ENCODE measurements around the gene LRRC2. TPM values are rescaled to one million over a fixed set of nuclear protein-coding genes. Genes with fewer than 3 reads are reported as not detected.
"Not testable (repeated sequence)": the region's sequence is repeated elsewhere in the genome, so short reads cannot be mapped to it uniquely, and the experiment has no call there.

The LRRC2 gene
- total RNA-seq, 4 donors from 2014 or later: 0.35 to 23.9 (median 1.3) TPM

GRCh38 chr3:46524008-46524407 is 42.1 kb downstream of the LRRC2 start:
- H3K27ac ChIP-seq: no peak overlapping the region
- no peak for DNase-seq

GRCh38 chr3:46523556-46523955 is 42.5 kb downstream of the LRRC2 start:
- Histone ChIP-seq H3K27me3 (no peaks in the 10 kb centered on the region), H3K4me3 (no peak overlapping the region), H3K36me3 (no peaks in the 10 kb centered on the region), H3K9me3 (no peaks in the 10 kb centered on the region), H3K4me1 (no peaks in the 10 kb centered on the region), H3K27ac (no peak overlapping the region)
- no peak for TF ChIP-seq POLR2A (IDR thresholded peaks at IDR 0.05)
- TF ChIP-seq CTCF (IDR thresholded peaks at IDR 0.05): no peak
- no peak for DNase-seq

More at GRCh38 chr3:46524008-46524407, 42.1 kb downstream of the LRRC2 start:
- no peaks in the 10 kb centered on the region for H3K9me3 ChIP-seq
- H3K27me3 ChIP-seq: no peaks in the 10 kb centered on the region
- H3K4me3 ChIP-seq: no peak overlapping the region
- H3K36me3 ChIP-seq: no peaks in the 10 kb centered on the region
- no peaks in the 10 kb centered on the region for H3K4me1 ChIP-seq
- TF ChIP-seq POLR2A (IDR thresholded peaks at IDR 0.05) (no peak), CTCF (IDR thresholded peaks at IDR 0.05) (no peak)

GRCh38 chr3:46522201-46522600 is 43.9 kb downstream of the LRRC2 start:
- not testable (repeated sequence) for H3K4me1 ChIP-seq, H3K9me3 ChIP-seq, H3K36me3 ChIP-seq, H3K4me3 ChIP-seq, DNase-seq, H3K27me3 ChIP-seq, H3K27ac ChIP-seq

GRCh38 chr3:46521096-46521495 is 45.0 kb downstream of the LRRC2 start:
- DNase-seq: no peak
- no peak overlapping the region for H3K27ac ChIP-seq
- H3K9me3 ChIP-seq: no peaks in the 10 kb centered on the region
- H3K27me3 ChIP-seq: no peaks in the 10 kb centered on the region
- no peaks in the 10 kb centered on the region for H3K36me3 ChIP-seq
- no peak overlapping the region for H3K4me3 ChIP-seq
- no peaks in the 10 kb centered on the region for H3K4me1 ChIP-seq
- TF ChIP-seq POLR2A (IDR thresholded peaks at IDR 0.05) (no peak), CTCF (IDR thresholded peaks at IDR 0.05) (no peak)

GRCh38 chr3:46520531-46520930 is 45.6 kb downstream of the LRRC2 start:
- Histone ChIP-seq H3K36me3 (no peaks in the 10 kb centered on the region), H3K4me3 (no peak overlapping the region), H3K27me3 (no peaks in the 10 kb centered on the region), H3K4me1 (no peaks in the 10 kb centered on the region), H3K9me3 (no peaks in the 10 kb centered on the region), H3K27ac (no peak overlapping the region)
- no peak for DNase-seq
- no peak for TF ChIP-seq POLR2A (IDR thresholded peaks at IDR 0.05)
- no peak for TF ChIP-seq CTCF (IDR thresholded peaks at IDR 0.05)

GRCh38 chr3:46519952-46520351 is 46.1 kb downstream of the LRRC2 start:
- TF ChIP-seq POLR2A (IDR thresholded peaks at IDR 0.05) (no peak), CTCF (IDR thresholded peaks at IDR 0.05) (no peak)
- H3K27ac ChIP-seq: no peak overlapping the region
- no peaks in the 10 kb centered on the region for H3K27me3 ChIP-seq
- no peak overlapping the region for H3K4me3 ChIP-seq
- no peaks in the 10 kb centered on the region for H3K4me1 ChIP-seq
- no peaks in the 10 kb centered on the region for H3K36me3 ChIP-seq
- no peak for DNase-seq
- H3K9me3 ChIP-seq: no peaks in the 10 kb centered on the region
